ENCODE measurements around the gene NDST4. TPM values are rescaled to one million over a fixed set of nuclear protein-coding genes. Genes with fewer than 3 reads are reported as not detected.

NDST4 gene
- polyA plus RNA-seq, 2 of the 4 experiments (the other 2 are of a cell fraction), result 0.04 TPM; not detected in 1

DNA sequence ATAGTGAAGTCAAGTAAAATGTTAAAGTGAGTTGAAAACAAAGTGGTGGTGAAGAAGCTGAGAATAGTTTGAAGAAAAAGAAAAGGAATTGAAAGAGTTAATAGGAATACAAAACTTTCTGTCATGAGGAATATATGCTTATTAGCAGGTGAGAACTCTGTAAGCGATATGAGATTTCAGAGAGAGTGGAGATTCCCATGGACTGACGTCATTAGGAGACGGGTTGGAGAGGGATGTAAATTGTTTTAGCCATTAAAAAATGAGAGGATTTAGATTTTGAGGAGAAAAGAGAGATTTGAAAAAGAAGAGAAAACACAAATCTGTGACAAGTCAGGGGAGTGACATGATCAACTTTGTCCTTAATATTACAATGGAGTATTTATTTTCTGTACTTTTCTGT, 11.7 kb downstream of the NDST4 start:
- ChIA-PET POLR2A (no interaction called here), CTCF (no interaction called here)
- ATAC-seq (no peak), FAIRE-seq (no peak), DNase-seq (ENCODE audit: low read depth in 1 of 2, low spot score in 1 of 2) (no peak)
- Histone ChIP-seq H3K4me3 (no peak overlapping the region), H3K27ac (no peak overlapping the region), H3K9me3 (no peaks in the 10 kb centered on the region), H3K4me1 (no peaks in the 10 kb centered on the region), H3K4me2 (no peak overlapping the region)
- WGBS (ENCODE audit: missing lambda C conversion rate), result 14% methylated on average over 3 of the region's 3 CpGs
- no peak for TF ChIP-seq RAD21 (conservative IDR thresholded peaks at IDR 0.05 in 1 of 2, IDR thresholded peaks at IDR 0.05 in 1 of 2)
- no peak for TF ChIP-seq KDM1A (IDR thresholded peaks at IDR 0.05; ENCODE audit: low read depth)
- TF ChIP-seq JUNB (IDR thresholded peaks at IDR 0.05), result no peak
- no peak for TF ChIP-seq PBX3 (IDR thresholded peaks at IDR 0.05)
- TF ChIP-seq HOXB5 (CRISPR knock-in tag; IDR thresholded peaks at IDR 0.05), result no peak
- no peak for TF ChIP-seq HOXA7 (CRISPR knock-in tag; IDR thresholded peaks at IDR 0.05)
- TF ChIP-seq SREBF2 (IDR thresholded peaks at IDR 0.05), result no peak
- no peak for TF ChIP-seq RARB (CRISPR knock-in tag; IDR thresholded peaks at IDR 0.05)
- TF ChIP-seq, protein P1, sequence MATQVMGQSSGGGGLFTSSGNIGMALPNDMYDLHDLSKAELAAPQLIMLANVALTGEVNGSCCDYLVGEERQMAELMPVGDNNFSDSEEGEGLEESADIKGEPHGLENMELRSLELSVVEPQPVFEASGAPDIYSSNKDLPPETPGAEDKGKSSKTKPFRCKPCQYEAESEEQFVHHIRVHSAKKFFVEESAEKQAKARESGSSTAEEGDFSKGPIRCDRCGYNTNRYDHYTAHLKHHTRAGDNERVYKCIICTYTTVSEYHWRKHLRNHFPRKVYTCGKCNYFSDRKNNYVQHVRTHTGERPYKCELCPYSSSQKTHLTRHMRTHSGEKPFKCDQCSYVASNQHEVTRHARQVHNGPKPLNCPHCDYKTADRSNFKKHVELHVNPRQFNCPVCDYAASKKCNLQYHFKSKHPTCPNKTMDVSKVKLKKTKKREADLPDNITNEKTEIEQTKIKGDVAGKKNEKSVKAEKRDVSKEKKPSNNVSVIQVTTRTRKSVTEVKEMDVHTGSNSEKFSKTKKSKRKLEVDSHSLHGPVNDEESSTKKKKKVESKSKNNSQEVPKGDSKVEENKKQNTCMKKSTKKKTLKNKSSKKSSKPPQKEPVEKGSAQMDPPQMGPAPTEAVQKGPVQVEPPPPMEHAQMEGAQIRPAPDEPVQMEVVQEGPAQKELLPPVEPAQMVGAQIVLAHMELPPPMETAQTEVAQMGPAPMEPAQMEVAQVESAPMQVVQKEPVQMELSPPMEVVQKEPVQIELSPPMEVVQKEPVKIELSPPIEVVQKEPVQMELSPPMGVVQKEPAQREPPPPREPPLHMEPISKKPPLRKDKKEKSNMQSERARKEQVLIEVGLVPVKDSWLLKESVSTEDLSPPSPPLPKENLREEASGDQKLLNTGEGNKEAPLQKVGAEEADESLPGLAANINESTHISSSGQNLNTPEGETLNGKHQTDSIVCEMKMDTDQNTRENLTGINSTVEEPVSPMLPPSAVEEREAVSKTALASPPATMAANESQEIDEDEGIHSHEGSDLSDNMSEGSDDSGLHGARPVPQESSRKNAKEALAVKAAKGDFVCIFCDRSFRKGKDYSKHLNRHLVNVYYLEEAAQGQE (IDR thresholded peaks at IDR 0.05), result no peak
- TF ChIP-seq, protein P2, sequence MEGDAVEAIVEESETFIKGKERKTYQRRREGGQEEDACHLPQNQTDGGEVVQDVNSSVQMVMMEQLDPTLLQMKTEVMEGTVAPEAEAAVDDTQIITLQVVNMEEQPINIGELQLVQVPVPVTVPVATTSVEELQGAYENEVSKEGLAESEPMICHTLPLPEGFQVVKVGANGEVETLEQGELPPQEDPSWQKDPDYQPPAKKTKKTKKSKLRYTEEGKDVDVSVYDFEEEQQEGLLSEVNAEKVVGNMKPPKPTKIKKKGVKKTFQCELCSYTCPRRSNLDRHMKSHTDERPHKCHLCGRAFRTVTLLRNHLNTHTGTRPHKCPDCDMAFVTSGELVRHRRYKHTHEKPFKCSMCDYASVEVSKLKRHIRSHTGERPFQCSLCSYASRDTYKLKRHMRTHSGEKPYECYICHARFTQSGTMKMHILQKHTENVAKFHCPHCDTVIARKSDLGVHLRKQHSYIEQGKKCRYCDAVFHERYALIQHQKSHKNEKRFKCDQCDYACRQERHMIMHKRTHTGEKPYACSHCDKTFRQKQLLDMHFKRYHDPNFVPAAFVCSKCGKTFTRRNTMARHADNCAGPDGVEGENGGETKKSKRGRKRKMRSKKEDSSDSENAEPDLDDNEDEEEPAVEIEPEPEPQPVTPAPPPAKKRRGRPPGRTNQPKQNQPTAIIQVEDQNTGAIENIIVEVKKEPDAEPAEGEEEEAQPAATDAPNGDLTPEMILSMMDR (IDR thresholded peaks at IDR 0.05), result no peak
- TF ChIP-seq EHMT2 (IDR thresholded peaks at IDR 0.05; ENCODE audit: low read depth), result no peak
- TF ChIP-seq, protein P3, sequence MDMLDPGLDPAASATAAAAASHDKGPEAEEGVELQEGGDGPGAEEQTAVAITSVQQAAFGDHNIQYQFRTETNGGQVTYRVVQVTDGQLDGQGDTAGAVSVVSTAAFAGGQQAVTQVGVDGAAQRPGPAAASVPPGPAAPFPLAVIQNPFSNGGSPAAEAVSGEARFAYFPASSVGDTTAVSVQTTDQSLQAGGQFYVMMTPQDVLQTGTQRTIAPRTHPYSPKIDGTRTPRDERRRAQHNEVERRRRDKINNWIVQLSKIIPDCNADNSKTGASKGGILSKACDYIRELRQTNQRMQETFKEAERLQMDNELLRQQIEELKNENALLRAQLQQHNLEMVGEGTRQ (IDR thresholded peaks at IDR 0.05), result no peak

GRCh38 chr4:115090483-115091075, 22.8 kb downstream of the NDST4 start:
- no peak overlapping the region for H3K4me2 ChIP-seq
- CTCF ChIA-PET, result no interaction called here
- H3K4me1 ChIP-seq, result no peaks in the 10 kb centered on the region
- WGBS (ENCODE audit: missing lambda C conversion rate), result 0% methylated on average over 4 of the region's 4 CpGs
- POLR2A ChIA-PET, result no interaction called here
- FAIRE-seq, result no peak
- no peak overlapping the region for H3K27ac ChIP-seq
- DNase-seq (ENCODE audit: low read depth in 1 of 2, low spot score in 1 of 2), result peak in 1 of 2 experiments; percentile 5
- no peak overlapping the region for H3K4me3 ChIP-seq
- no peaks in the 10 kb centered on the region for H3K9me3 ChIP-seq
- TF ChIP-seq RAD21 (conservative IDR thresholded peaks at IDR 0.05 in 1 of 2, IDR thresholded peaks at IDR 0.05 in 1 of 2) (peak; percentile 50 to 56; a peak in 4 of 5 replicates), SMC3 (IDR thresholded peaks at IDR 0.05) (peak; percentile 35; the same call in 1 of the 3 replicates), SREBF2 (IDR thresholded peaks at IDR 0.05) (no peak)
- TF ChIP-seq, protein P2 (IDR thresholded peaks at IDR 0.05), result peak; percentile 50
- no peak for ATAC-seq
